Femur (tissue), 1 donor: Measurements from ENCODE around the gene RHOD.

Experiments used
- DNase-seq: peaks from one replicate; pipeline ENCODE4 v3.0.0-alpha.2; 2017

RHOD gene, protein sequence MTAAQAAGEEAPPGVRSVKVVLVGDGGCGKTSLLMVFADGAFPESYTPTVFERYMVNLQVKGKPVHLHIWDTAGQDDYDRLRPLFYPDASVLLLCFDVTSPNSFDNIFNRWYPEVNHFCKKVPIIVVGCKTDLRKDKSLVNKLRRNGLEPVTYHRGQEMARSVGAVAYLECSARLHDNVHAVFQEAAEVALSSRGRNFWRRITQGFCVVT

DNA sequence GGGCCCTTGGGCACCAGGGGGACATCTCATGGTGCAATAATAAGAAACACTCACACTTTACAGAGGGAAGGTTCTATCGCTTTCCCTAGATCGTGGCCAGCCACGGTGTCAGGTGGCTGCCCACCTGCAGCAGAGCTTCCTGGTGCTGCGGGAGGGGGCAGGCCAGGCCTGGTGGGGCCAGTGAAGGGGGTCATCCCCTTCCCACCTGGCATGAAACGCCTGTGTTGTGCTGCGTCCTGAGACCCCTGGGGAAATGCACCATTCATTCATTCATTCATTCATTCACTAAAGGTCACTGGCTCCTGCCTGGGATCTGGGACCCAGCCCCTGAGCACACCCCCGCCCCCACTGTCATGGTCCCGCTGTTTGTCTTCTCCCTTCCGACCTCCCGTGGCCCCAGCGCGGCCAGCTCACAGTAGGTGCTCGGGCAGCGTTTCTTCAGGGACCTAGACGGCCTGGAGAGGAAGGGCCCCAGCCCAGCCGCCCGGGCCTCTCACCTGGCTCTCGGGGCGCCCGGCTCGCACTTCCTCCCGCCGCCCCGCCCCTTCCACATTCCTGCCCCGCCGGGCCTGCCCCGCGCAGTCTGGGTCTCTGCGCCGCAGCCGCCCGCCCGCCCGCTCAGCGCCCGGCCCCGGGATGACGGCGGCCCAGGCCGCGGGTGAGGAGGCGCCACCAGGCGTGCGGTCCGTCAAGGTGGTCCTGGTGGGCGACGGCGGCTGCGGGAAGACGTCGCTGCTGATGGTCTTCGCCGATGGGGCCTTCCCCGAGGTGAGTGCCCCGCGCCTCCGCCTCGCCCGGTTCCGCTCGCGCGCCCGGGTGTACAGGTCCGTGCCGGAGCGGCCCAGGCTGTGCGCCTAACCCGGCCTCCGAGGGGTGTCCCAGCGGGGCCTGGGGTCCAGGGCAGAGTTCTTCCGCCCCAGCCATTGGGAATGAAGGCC is at the start of gene RHOD:
Gene RHOD, plus strand, starts transcription at position 581 of the 938 bp plus-strand sequence. Its CDS starts 56 bp downstream, at position 637.
- DNase-seq: peak; percentile 57

DNA sequence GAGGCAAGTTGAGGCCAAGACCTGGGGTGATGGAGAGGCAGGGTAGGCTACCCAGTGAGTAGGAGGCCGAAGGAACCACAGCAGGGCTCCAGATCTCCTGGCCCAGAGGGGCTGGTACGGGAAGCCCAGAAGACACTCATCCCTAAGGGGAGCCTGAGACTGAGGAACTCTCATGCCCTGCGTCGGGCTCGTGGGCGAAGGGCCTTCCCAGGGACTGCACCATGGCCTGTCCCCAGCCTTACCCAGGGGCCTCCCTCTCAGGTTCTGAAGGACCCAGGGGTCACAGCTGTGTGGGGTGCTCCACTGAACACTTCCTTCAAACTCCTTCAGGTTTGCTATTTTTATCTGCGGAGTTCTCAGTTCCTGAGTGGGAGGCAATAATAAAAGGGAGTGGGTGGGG is 49.5 kb upstream of the RHOD start:
- DNase-seq: no peak

DNA sequence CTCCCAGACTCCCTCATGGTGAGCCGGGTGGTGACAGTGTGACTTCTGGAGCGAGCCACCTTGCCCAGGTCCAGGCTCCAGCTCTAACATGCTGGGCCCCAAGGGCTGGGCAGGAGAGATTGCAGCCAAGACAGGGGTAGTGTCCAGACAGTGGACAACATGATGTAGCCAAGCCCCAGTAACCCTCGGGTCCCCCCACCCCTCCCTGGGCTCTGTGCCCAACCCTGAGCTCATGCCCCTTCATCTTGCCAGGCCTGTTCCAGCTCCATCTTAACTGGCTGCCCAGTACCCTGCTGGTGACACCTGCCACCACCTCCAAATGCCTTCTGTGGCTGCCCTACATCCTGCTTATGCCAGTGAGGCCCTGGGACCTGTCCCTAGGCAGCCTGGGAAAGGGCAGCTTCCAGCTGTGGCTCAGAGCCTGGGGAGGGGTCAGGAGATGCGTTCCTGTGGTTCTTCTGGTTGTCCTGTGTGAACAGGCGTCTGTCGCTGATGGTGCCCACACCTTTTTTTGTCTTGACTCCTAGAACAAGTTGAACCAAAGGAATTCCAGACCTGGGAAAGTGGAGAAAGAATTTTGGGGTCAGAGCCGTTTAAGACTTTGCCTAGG is 46.2 kb upstream of the RHOD start:
- no peak for DNase-seq

DNA sequence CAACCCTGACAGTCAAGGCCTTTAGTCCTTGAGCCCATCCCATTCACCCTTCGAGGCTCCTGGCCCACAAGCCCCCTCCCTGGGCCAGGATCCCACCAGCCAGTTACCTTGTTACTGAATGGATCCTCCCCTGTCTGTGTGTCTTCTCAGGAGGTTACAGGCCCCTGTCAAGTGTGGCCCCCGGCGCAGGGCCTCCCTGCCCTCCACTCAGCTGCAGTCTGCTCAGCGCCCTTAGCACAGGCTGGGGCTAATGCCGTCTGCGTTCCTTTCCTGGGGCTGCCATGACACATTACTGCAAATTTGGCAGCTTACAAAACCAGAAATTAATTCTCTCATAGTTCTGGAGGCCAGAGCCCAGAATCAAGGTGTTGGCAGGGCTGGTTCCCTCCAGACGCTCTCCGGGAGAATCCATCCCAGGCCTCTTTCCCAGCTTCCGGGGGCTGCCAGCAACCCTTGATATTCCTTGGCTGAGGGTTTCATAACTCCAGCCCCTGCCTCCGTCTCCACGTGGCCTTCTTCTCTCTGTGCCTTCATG is 43.1 kb upstream of the RHOD start:
- no peak for DNase-seq

DNA sequence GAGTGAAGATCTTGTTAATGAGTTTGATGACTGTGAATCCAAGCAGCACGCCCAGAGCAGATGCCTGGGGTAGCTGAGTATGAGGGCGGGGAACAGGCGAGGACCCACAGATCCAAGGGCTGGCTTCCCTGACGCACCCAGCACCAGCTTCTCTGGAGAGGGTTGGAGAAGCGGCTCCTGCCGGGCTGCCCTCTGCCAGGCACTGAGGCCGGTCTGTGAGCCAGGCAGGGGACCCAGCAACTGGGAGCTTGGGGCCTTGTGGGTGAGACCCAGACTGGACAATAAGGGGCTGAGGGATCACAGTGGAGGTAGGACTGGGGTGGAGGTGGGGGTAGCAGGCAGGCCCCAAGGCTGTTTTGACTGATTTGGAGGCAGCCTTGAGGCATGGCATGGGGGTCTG is 42.3 kb upstream of the RHOD start:
- DNase-seq: no peak

DNA sequence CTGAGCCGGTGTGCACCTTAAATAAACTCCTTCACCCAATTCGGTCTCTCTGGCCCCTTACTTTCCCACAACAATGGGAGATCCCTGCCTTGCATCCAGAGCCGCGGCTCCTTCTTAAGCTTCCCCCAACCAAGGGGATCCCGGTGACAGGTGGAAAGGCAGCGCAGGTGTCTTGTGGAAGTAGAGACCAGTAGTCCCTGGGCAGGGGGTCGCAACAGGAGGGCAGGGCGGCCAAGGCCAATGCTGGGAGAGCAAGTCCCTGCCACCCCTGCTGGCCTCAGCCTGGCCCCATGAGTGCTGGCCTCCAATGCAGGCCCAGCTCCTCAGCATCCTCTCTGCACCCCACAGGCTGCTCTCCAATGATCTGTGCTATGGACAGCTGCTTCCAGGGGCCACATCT is 41.6 kb upstream of the RHOD start:
- no peak for DNase-seq

DNA sequence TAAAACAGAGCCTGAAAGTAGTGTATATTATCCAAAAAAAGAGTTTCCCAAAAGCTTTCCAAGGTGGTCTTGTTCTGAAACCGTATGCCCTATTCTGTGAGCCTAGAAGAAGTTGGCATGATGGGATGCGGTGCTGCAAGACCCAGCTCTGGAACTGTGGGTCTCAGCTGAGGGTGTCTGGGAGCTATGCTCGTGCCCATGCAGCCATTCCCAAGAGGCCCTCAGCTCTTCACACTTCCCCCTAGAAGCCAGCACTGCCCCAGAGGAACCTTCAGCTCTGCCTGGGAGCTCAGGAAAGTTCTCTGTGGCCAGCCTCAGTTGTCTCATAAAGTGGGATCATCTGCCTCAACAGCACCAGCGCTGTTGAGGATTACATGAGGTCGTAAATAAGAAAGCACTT is 40.1 kb upstream of the RHOD start:
- no peak for DNase-seq

DNA sequence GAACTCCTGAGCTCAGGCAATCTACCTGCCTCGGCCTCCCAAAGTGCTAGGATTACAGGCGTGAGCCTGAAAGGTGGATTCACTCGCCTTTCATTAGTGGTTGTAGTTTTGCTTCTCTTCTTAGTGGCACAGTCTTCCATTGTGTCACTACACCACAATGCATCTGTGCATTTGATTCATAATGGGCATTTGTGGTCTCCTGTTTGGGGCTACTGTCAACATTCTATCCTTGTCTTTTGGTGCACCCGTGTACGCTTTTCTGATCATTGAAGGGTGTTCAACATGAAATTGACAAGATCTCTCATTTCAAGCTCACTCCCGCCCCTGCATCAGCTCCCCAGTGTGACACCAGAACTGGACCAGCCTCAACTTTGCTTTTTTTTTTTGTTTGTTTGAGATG is 35.7 kb upstream of the RHOD start:
- no peak for DNase-seq

DNA sequence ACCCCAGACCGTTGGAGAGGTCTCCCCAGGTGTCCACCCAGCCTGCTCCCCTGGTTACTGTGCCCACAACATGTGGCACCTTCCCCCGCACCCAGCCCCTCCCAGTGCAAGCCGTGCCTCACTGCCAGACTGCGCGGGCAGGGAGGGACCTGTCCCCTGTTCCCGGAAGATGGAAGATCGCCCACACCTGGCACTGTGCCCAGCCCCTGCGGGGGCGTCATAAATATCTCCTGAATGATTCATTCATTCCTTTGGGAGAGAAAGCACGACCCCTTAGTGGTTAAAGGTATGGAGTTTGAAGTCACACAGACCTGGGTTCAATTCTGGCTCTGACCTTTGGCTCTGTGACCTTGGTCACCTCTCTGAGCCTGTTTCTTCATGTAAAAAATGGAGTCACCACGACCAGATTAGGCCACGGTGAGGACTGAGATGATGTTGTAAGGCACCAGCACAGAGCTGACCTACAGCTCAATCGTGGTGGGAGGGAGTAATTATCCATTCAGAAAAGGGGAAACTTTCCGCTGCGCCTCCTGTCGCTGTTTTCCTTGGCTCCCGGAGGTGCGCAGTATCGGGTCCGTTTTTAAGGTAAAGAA is 34.2 kb upstream of the RHOD start:
- DNase-seq: no peak

DNA sequence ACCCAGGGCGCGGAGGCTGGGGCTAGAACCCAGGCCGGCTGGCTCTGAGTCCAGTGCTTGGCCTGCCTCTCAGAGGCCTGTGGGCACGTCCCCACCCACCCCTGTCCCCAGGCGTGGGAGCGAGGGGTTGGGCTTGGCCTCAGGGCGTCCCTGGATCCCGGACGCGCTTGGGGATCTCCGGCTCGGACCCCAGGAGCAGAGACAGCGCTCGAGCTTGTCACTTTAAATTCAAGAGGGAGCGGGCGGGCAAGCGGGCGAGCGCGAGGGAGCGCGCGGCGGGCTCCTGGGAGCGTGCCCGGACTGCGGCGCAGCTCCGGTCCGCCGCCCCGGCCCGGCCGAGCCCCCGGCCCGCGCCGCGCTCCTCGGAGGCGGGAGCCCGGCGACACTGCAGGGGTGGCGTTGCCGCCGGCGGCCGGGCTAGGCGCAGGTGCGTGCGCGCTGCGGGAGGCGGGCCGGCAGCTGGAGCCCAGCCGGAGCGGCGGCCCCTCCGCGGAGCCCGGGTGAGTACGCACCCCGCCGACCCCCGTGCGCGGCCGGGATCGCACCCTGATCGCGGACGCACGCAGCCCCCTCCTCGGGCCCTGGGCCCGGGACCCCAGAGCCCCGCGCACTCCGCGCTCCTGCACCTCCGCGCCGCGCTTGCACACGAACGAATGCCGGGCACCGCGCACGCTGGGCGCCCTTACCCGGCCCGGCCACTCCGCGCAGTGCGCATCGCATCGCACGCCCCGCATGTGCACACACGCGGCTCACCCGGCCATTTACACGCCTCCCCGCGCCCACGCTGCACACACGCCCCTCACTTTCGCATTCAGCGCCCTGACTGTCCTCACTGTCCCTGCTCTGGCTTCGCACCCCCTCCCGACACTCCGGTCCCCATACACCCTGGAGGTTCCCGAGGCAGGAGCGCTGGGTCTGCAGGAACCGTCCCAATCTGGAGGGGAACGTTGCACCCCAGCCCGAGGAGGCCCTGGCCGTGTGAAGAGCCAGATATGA is 33.4 kb upstream of the RHOD start, which contains the start of gene SYT12:
Gene SYT12, plus strand, starts transcription at position 174 of the 996 bp plus-strand sequence. CDS start 7,011 bp downstream, outside the sequence.
- no peak for DNase-seq

DNA sequence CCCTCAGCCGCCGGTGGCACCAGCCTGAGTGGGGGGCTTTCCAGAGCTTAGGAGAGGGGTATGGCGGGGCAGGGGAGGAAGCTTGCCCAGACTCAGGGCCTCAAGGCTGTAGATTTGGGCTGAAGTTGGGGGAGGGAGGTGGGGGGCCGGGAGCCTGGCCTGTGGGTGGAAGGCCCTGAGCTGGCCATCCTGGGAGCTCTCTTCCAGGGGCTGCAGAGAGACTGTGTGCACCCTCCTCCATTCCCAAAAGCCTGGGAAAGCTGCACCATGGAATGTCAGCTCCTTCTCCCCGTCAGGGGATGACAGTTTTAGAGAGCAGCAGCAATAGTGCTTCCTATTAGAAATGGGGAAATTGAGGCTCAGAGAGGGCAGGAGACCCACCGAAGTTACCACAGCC is 32.7 kb upstream of the RHOD start:
- no peak for DNase-seq

DNA sequence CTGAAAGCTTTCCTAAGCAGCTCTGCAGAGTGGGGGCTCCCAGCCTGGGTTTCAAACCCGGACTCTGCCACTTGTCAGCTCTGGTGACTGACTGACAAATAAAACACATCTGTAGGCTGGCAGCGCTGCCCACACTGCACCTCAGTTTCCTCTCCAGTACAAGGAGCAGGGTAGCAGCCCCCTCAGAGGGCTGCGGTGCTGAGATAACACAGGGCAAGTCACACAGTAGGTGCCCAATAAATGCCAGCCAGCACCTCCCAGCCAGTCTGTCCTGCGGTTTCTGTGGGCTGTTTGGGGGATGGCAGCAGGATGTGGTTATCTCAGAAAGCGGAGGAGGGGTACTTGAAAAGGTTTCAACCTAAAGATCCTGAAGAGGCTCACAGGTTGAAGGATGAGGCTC is 32.2 kb upstream of the RHOD start:
- no peak for DNase-seq

DNA sequence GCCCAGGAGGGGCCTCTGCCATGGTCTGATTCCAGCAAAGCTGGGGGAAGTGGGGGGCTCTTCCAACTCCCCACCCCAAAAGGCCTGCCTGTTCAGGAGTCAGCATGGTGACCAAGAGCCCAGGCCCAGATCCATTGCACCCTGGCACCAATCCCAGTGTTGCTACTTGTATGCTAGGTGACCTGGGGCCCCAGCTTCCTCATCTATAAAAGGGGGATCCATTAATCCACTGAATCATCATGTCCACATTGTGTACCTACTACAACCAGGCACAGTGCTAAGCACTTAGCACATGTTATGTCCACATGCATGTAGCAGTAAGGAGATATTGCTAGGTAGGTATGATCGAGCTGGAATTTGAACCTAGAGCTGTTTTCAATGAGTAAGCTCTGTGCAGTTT is 31.7 kb upstream of the RHOD start:
- DNase-seq: no peak

DNA sequence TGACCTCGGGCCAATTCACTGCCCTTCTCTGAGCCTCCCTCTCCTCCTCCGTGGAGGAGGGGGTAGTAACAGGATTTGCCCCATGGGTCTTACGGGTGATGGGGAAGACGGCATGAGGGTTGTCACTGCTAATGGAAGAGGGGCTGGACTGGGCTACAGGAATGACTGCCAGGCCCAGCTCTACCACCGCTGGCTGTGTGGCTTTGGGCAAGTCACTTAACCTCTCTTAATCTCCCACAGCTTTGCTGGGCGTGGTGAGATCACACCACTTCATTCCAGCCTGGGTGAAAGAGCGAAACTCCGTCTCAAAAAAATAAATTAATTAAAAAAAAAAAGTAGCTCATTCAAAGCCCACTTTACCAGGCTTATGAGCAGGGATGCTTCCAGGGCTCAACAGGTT is 30.9 kb upstream of the RHOD start:
- DNase-seq: no peak

DNA sequence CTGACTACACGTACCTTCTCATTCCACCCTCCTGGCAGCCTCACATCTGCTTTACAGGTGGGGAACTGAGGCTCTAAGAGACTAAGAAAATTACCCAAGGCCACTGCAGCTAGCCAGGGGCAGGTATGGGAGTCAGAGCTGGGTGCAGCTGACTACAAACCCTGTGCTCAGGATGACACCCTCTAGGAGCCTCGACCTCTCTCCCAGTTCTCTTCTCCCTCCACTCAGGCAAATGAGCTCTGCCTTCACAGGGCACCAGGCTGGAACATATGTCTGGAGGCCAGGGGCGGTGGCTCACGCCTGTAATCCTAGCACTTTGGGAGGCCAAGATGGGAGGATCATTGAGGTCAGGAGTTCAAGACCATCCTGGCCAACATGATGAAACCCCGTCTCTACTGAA is 29.7 kb upstream of the RHOD start:
- DNase-seq: no peak

DNA sequence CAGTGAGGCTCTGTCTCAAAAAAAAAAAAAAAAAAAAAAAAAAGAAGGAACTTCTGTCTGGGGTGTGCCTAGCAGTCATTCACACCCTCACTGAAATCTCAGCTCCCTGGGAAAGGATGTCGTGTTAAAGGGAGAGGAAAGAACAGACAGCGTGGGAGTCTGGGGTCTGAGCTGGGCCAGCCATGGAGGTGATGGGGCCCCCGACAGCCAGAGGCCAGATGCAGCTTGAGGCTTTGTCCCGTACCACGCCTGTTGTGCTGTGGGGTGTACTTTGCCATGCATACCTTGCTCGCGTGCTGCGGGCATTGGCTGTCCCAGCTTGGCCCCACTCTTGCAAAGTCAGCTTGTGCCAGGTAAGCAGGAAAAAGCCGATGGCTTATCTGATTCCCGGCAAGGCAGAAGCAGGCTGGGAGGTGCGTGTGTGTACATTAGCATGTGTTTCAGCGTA is 29.1 kb upstream of the RHOD start:
- no peak for DNase-seq

DNA sequence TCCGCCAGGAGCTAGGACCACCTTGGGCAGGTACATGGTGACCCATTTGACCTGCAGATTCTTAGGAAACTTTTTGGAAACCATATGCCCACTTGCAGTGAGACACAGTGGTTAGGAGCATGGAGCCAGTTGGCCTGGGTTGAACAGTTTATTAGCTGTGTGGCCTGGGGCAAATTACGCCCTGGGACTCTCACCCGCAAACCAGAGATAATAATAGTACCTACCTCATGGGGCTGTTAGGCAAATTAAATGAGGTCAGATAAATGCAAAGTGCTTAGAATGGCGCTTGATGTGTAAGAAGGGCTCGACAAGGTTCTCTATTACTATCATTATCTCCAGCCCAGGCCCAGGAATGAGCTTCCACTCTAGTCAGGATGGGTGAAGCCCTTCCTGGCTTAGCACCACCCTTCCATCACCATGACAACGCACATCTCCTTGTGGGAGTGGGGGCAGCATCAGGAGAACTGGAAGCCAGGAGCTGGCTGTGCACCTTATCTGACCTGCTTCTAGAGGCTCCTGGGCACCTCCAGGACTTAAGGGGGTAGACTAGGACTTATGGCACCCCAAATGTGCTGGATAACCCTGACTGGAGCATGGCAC is 28.6 kb upstream of the RHOD start:
- DNase-seq: no peak

DNA sequence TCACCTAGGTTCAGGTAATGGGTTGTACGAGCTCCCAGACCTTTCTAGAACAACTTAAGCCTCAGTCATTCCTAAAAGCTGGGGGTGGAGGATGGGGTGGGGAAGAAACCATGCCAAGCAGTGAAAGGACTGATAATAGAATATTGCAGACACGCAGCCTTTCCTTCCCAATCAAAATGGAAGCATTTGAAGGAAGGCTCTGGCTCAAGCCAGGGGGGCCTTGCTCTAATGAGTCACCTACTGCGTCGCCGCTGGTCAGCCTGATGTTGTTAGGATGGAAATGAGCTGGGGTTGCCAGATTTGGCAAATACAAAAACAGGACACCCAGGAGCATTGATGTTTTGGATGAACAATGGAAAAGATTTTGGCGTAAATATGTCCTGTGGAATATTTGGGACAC is 27.5 kb upstream of the RHOD start:
- no peak for DNase-seq

DNA sequence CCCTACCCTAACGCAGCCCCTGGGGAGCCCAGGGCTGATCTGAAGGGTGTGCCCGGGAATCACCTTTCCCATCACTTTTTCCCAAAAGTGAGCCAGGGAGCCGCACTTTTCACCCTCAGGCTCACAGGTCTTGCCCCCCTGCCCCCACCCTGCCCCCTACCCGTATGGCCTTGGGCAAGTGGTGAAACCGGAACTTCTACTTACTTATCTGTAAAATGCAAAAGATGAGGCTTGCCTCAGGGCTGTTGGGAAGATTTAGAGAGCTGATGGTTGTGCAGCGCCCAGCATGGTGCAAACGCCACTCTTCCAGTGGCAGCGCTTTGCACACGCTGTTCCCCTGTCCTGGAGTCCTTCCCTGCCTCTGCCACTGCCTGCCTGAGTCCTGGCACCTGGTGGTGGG is 25.7 kb upstream of the RHOD start:
- no peak for DNase-seq

DNA sequence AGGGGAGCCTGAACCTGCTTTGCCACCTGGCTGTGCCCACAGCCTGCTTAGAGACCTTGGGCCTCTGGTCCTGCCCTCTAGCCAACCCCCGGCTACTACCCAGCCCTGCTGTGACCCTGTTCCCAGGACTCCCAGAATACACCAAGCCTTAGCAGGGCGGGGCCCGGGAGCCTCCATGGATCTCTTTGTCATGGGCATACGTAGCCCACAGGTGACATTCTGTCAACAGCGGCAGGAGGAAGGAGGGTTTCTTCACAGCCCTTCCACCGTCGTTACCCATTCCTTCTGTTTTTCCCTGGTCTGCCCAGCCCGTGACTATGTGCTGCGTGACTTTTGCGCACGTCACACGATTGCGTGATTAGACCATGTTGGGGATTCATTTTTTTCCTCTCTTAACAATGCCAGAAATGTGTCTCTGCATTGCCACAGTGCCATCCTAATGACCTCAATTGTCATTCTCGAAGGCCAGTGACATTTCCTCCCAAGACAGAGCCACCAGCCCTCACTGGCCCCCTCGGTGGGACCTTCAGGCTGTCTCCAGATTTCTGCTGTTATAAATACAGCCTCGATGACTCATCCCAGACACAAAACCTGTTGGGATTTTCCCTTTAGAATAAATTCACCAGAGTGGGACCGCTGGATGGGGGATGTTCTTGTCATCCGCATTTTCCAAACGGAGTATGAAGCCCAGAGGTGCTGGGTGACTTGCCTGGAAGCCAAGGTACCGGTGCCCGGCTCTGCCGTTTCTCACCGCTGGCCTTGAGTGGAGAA is 24.7 kb upstream of the RHOD start:
- DNase-seq: no peak
